HFF-Myc (cell line): ENCODE results near the gene TMEM82.
"Not testable (repeated sequence)": the region's sequence is repeated elsewhere in the genome, so short reads cannot be mapped to it uniquely, and the experiment has no call there.

Experiments used
- DNase-seq: peaks from one replicate; pipeline ENCODE4 v3.0.0-alpha.2; 2011; ENCODE audit warnings: low read depth; ENCODE audit errors: extremely low read depth
- H3K4me3 ChIP-seq: replicated peaks from 2 replicates; pipeline ENCODE4 v1.5.1; 2011; ENCODE audit warnings: low read depth, mild to moderate bottlenecking, control low read depth, low read length
- TF ChIP-seq, protein P1 (sequence below): IDR thresholded peaks from 2 replicates; pipeline ENCODE4 v1.5.1; 2012; ENCODE audit warnings: mild to moderate bottlenecking, low read depth, low read length, control low read depth; ENCODE audit errors: missing control alignments

Gene TMEM82

DNA sequence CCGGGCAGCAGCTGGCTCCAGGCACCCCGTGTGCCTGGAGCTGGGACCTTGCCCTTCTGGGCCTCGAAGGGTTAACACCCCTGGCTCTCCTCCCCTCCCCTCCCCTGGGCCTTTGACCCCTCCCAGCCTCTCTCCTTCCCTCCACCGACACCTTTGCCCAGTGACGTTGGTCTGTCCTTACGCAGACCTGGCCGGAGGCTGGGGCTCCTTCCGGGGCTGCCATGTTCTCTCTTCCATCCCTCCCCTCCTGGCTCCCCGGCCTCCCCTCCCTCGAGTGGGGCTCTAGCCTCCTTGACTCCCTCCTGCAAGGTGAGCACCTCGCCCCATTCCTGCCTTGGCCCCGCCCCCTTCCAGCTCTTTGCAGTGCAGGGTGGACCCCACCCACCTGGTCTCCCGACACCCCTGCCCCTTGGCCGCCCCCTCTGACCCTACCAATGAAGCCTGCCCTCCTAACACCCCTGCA lies at the start of gene TMEM82:
TMEM82 (plus strand) TSS at position 161 of the 463 bp plus-strand sequence; CDS start at position 222, 61 bp downstream.
- TF ChIP-seq, protein P1, sequence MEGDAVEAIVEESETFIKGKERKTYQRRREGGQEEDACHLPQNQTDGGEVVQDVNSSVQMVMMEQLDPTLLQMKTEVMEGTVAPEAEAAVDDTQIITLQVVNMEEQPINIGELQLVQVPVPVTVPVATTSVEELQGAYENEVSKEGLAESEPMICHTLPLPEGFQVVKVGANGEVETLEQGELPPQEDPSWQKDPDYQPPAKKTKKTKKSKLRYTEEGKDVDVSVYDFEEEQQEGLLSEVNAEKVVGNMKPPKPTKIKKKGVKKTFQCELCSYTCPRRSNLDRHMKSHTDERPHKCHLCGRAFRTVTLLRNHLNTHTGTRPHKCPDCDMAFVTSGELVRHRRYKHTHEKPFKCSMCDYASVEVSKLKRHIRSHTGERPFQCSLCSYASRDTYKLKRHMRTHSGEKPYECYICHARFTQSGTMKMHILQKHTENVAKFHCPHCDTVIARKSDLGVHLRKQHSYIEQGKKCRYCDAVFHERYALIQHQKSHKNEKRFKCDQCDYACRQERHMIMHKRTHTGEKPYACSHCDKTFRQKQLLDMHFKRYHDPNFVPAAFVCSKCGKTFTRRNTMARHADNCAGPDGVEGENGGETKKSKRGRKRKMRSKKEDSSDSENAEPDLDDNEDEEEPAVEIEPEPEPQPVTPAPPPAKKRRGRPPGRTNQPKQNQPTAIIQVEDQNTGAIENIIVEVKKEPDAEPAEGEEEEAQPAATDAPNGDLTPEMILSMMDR = no peak
- no peak for DNase-seq
- H3K4me3 ChIP-seq = no peak within 1 kb of the TSS

- TF ChIP-seq, protein P1 = no peak
- H3K4me3 ChIP-seq = no peak overlapping the region
- no peak for DNase-seq
These were observed 48.9 kb upstream of the TMEM82 start for GRCh38 chr1:15693371-15693770.

GRCh38 chr1:15696956-15697521 lies 45.3 kb upstream of the TMEM82 start:
- no peak for DNase-seq
- TF ChIP-seq, protein P1 = no peak
- no peak overlapping the region for H3K4me3 ChIP-seq

DNA sequence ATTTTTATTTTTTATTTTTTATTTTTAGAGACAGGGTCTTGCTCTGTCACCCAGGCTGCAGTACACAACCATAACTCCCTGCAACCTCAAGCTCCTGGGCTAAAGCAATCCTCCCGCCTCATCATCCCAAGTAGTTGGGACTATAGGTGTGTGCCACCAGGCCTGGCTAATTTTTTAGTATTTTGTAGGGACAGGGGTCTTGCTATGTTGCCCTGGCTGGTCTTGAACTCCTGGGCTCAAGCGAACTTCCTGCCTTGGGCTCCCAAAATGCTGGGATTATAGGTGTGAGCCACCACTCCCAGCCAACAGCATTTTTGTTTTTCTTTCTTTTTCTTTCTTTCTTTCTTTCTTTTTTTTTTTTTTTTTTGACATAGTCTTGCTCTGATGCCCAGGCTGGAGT lies 44.1 kb upstream of the TMEM82 start:
- DNase-seq = no peak
- no peak overlapping the region for H3K4me3 ChIP-seq
- TF ChIP-seq, protein P1 = no peak

- not testable (repeated sequence) for DNase-seq, H3K4me3 ChIP-seq
These were observed 43.0 kb upstream of the TMEM82 start for GRCh38 chr1:15699321-15699720.

DNA sequence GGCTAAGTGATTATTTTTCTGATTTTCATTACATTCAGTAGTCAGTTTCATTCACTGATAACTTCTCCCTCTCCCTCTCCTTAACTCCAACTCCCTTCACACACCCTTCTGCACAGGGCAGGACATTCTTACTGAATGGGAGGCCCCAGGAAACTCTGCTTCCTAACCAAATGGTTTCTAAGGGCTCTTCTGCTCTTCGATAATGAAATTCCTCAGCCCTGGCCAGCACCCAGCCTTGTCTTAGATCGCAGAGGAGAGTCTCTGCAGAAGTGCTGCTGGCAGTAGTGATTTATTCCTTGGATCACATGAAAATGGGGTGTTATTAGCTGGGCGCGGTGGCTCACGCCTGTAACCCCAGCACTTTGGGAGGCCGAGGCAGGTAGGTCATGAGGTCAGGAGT lies 41.8 kb upstream of the TMEM82 start:
- no peak overlapping the region for H3K4me3 ChIP-seq
- no peak for DNase-seq
- TF ChIP-seq, protein P1 = no peak

DNA sequence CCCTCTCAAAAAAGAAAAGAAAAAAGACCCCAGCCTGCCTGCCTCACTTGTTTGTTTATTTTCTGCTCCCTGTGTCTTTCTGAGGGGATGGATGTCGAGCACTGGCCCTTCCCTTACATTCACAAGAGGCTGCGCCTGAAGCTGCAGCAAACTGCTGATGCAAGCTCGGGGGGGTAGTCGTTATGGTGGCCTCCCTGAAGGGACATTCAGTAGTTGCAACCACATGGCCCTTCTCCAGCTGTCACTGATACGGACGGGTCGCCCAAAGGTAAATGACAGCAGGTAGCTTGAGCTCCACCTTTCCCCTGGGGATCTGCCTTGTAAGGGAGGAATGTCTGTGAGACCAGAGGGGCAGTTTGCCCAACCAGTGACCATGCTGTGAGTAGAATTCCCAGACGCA lies 40.5 kb upstream of the TMEM82 start:
- TF ChIP-seq, protein P1 = no peak
- H3K4me3 ChIP-seq = no peak overlapping the region
- no peak for DNase-seq
